ENCODE data around the gene ABI1. TPM values are rescaled to one million over a fixed set of nuclear protein-coding genes. Genes with fewer than 3 reads are reported as not detected.

The ABI1 gene
- polyA plus RNA-seq, 2 donors, result 36.8 to 42.8 TPM

DNA sequence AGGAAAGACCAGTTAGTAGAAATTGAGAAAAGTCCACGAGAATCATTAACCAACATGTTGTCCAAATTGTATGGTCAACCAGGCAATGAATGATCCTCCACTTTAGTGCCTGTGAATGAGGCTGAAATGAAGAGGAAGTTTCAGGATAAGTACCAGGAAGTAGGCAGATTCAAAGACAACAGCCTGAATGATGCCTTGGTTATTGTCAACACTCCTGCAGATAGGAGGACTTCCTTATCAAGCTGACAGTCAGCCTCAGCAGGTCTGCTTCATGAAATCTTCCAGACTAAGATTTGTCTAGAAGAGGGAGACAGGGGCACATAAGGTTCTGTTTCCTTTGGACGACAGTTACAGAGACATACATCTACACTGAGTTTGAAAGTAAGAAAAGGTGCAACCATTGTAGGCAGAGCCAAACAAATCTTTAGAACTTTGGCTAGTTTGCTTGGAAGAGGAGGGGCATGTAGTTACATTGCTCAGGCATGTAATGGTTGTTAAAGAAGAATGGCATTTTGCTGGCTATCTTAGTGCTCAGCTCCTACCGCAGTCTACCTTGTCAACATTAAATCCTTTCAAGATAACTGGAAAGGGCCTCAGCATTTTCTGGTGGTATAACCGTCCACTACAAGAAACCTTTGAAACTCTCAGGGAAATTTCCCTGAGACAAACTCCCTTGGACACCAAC is 81.4 kb downstream of the ABI1 start:
- WGBS, 2 donors, result 67 to 72% methylated on average over 4 of the region's 4 CpGs
- no peaks in the 10 kb centered on the region for H3K36me3 ChIP-seq (ENCODE audit: control insufficient read depth in 2 of 2, insufficient read depth in 2 of 2, low read length in 1 of 2)
- H3K27me3 ChIP-seq (ENCODE audit: control insufficient read depth in 1 of 2, insufficient read depth in 2 of 2, low read length in 2 of 2), result no peaks in the 10 kb centered on the region
- H3K27ac ChIP-seq (ENCODE audit: low read depth in 2 of 2, low read length in 1 of 2), result peak overlapping the region; percentile 36 to 41
- H3K4me3 ChIP-seq (ENCODE audit: low read depth in 1 of 2, low read length in 2 of 2), result no peak overlapping the region
- H3K4me1 ChIP-seq (ENCODE audit: control insufficient read depth in 2 of 2, insufficient read depth in 2 of 2, low read length in 1 of 2), result peaks cover 0 to 12% of the 10 kb centered on the region in 2 donors
- no peaks in the 10 kb centered on the region for H3K9me3 ChIP-seq (ENCODE audit: control insufficient read depth in 2 of 2, insufficient read depth in 1 of 2, low read depth in 1 of 2, low read length in 1 of 2)

DNA sequence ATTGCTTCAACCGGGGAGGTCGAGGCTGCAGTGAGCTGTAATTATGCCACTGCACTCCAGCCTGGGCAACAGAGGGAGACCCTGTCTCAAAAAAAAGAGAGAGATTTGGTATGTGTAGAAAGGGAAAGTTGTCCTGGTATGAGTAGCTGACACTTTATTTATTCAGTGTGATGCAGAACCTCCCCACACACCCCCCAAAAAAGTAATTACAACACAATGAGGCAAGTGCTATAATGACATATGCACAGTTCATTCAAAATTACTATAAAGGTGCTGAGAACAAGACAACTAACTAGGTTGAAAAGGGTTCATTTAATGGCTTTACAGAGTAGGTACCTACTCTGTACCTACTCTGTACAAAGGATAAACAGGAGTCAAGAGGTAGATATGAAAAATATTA is 83.1 kb downstream of the ABI1 start:
- Histone ChIP-seq H3K4me3 (ENCODE audit: low read depth in 1 of 2, low read length in 2 of 2) (no peak overlapping the region), H3K27me3 (ENCODE audit: control insufficient read depth in 1 of 2, insufficient read depth in 2 of 2, low read length in 2 of 2) (no peaks in the 10 kb centered on the region), H3K36me3 (ENCODE audit: control insufficient read depth in 2 of 2, insufficient read depth in 2 of 2, low read length in 1 of 2) (no peaks in the 10 kb centered on the region), H3K27ac (ENCODE audit: low read depth in 2 of 2, low read length in 1 of 2) (no peak overlapping the region), H3K4me1 (ENCODE audit: control insufficient read depth in 2 of 2, insufficient read depth in 2 of 2, low read length in 1 of 2) (peaks cover 0 to 9% of the 10 kb centered on the region in 2 donors), H3K9me3 (ENCODE audit: control insufficient read depth in 2 of 2, insufficient read depth in 1 of 2, low read depth in 1 of 2, low read length in 1 of 2) (no peaks in the 10 kb centered on the region)
- WGBS, 2 donors, result 92 to 95% methylated on average over 2 of the region's 2 CpGs

DNA sequence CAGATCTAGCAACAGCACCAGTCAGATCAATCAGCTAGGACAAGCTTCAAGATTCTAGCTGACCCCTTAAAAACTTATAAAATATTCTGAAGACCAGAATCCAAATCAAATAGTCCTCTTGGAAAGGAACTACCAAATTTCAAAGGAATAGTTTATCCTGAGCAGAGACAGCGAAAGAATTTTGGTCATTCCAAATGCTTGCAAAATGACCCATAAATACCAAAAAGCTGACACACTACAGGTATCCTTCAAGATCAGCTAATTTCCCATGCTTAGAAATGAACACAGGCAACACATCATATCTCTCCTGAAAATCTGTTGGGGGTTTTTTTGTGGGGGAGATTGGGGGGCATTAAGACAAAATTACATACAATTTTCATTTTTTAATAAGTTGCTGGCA is 84.5 kb downstream of the ABI1 start:
- H3K36me3 ChIP-seq (ENCODE audit: control insufficient read depth in 2 of 2, insufficient read depth in 2 of 2, low read length in 1 of 2), result no peaks in the 10 kb centered on the region
- H3K4me3 ChIP-seq (ENCODE audit: low read depth in 1 of 2, low read length in 2 of 2), result no peak overlapping the region
- WGBS, 2 donors, result 97 to 99% methylated on average over 1 of the region's 1 CpG
- peaks cover 0 to 6% of the 10 kb centered on the region in 2 donors for H3K4me1 ChIP-seq (ENCODE audit: control insufficient read depth in 2 of 2, insufficient read depth in 2 of 2, low read length in 1 of 2)
- H3K27me3 ChIP-seq (ENCODE audit: control insufficient read depth in 1 of 2, insufficient read depth in 2 of 2, low read length in 2 of 2), result no peaks in the 10 kb centered on the region
- no peak overlapping the region for H3K27ac ChIP-seq (ENCODE audit: low read depth in 2 of 2, low read length in 1 of 2)
- H3K9me3 ChIP-seq (ENCODE audit: control insufficient read depth in 2 of 2, insufficient read depth in 1 of 2, low read depth in 1 of 2, low read length in 1 of 2), result no peaks in the 10 kb centered on the region

DNA sequence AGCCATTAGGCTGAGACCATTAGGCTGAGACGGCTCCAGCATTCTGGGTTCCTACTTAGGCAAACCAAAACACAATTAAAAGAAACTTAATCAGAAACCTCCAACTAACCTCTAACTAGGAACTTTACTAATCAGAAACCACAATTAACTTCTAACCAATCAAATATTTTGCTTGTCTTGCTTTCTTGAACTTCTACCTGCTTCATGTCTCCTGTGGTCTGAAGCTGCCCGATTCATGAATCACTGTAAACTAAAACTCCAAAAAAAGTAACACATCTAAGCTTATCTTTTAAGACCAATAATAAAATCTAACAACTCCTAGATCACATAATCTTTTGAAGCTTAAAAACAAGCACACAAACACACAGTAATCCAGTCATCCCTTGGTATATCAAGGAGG is 87.1 kb downstream of the ABI1 start:
- no peaks in the 10 kb centered on the region for H3K36me3 ChIP-seq (ENCODE audit: control insufficient read depth in 2 of 2, insufficient read depth in 2 of 2, low read length in 1 of 2)
- 79 to 81% methylated on average over 2 of the region's 2 CpGs for WGBS, 2 donors
- no peaks in the 10 kb centered on the region for H3K27me3 ChIP-seq (ENCODE audit: control insufficient read depth in 1 of 2, insufficient read depth in 2 of 2, low read length in 2 of 2)
- no peak overlapping the region for H3K4me3 ChIP-seq (ENCODE audit: low read depth in 1 of 2, low read length in 2 of 2)
- H3K4me1 ChIP-seq (ENCODE audit: control insufficient read depth in 2 of 2, insufficient read depth in 2 of 2, low read length in 1 of 2), result no peaks in the 10 kb centered on the region
- H3K27ac ChIP-seq (ENCODE audit: low read depth in 2 of 2, low read length in 1 of 2), result no peak overlapping the region
- H3K9me3 ChIP-seq (ENCODE audit: control insufficient read depth in 2 of 2, insufficient read depth in 1 of 2, low read depth in 1 of 2, low read length in 1 of 2), result no peaks in the 10 kb centered on the region

DNA sequence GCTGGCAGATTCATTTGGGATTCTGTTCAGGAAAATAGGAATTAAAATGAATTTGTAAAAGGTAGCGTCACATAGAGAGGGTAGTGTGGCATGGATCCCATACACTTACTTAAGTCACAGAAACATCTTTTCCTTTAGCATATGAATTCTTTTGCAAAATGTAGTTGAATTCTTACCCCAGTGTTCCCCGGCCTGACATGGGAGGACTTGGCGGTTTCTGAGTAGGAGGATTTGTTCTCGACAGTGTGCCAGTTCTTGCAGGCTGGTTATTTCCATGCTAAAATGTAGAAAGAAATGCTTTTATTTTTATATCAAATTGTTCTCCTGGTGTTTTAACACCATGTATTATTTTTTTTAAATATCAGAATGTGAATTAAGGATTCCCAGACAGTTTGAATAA is 90.7 kb downstream of the ABI1 start:
- H3K4me3 ChIP-seq (ENCODE audit: low read depth in 1 of 2, low read length in 2 of 2), result no peak overlapping the region
- no peaks in the 10 kb centered on the region for H3K27me3 ChIP-seq (ENCODE audit: control insufficient read depth in 1 of 2, insufficient read depth in 2 of 2, low read length in 2 of 2)
- no peaks in the 10 kb centered on the region for H3K36me3 ChIP-seq (ENCODE audit: control insufficient read depth in 2 of 2, insufficient read depth in 2 of 2, low read length in 1 of 2)
- no peaks in the 10 kb centered on the region for H3K9me3 ChIP-seq (ENCODE audit: control insufficient read depth in 2 of 2, insufficient read depth in 1 of 2, low read depth in 1 of 2, low read length in 1 of 2)
- no peaks in the 10 kb centered on the region for H3K4me1 ChIP-seq (ENCODE audit: control insufficient read depth in 2 of 2, insufficient read depth in 2 of 2, low read length in 1 of 2)
- no peak overlapping the region for H3K27ac ChIP-seq (ENCODE audit: low read depth in 2 of 2, low read length in 1 of 2)
- 97 to 99% methylated on average over 4 of the region's 4 CpGs for WGBS, 2 donors

DNA sequence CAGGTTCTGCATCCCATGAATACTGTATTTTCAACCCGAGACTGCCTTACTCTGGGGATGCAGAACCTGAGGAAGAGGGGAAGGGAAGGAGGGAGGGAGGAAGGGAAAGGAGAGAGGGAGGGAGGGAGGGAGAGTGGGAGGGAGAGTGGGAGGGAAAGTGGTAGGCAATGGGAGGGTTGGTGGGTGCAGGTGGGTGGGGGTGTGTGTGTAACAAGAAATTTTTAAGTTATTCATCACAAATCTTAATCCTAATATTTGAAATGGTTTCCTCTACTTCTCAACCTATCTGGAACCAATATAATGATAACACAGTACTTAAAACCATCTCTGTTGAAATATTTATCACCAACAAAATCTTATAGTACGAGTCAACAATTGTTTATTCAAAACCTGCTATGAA is 95.2 kb downstream of the ABI1 start:
- Histone ChIP-seq H3K9me3 (ENCODE audit: control insufficient read depth in 2 of 2, insufficient read depth in 1 of 2, low read depth in 1 of 2, low read length in 1 of 2) (no peaks in the 10 kb centered on the region), H3K4me3 (ENCODE audit: low read depth in 1 of 2, low read length in 2 of 2) (no peak overlapping the region), H3K27me3 (ENCODE audit: control insufficient read depth in 1 of 2, insufficient read depth in 2 of 2, low read length in 2 of 2) (no peaks in the 10 kb centered on the region), H3K27ac (ENCODE audit: low read depth in 2 of 2, low read length in 1 of 2) (no peak overlapping the region), H3K36me3 (ENCODE audit: control insufficient read depth in 2 of 2, insufficient read depth in 2 of 2, low read length in 1 of 2) (no peaks in the 10 kb centered on the region), H3K4me1 (ENCODE audit: control insufficient read depth in 2 of 2, insufficient read depth in 2 of 2, low read length in 1 of 2) (no peaks in the 10 kb centered on the region)
- WGBS, 2 donors, result 96 to 98% methylated on average over 2 of the region's 2 CpGs

DNA sequence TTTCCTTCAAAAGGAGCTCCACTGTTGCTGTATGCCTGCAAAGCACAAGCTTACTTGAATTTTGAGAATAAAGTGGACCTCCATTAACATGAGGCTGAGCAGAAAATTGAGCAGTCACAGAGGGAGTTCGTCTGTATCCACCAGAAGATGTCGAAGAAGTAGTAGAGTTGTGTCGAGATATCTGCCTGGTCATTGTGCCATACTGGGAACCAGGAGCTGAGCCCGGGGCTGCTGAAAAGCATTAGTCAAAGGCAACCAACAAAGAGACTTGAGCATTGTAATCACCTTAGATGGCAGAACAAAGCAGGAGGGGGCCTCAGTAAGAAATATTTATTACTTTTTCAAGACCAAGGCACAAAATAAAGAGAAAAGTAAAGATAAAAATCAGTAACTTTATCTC is 101.8 kb downstream of the ABI1 start:
- no peak overlapping the region for H3K27ac ChIP-seq (ENCODE audit: low read depth in 2 of 2, low read length in 1 of 2)
- H3K4me1 ChIP-seq (ENCODE audit: control insufficient read depth in 2 of 2, insufficient read depth in 2 of 2, low read length in 1 of 2), result no peaks in the 10 kb centered on the region
- no peaks in the 10 kb centered on the region for H3K9me3 ChIP-seq (ENCODE audit: control insufficient read depth in 2 of 2, insufficient read depth in 1 of 2, low read depth in 1 of 2, low read length in 1 of 2)
- H3K27me3 ChIP-seq (ENCODE audit: control insufficient read depth in 1 of 2, insufficient read depth in 2 of 2, low read length in 2 of 2), result no peaks in the 10 kb centered on the region
- 82 to 83% methylated on average over 4 of the region's 4 CpGs for WGBS, 2 donors
- no peaks in the 10 kb centered on the region for H3K36me3 ChIP-seq (ENCODE audit: control insufficient read depth in 2 of 2, insufficient read depth in 2 of 2, low read length in 1 of 2)
- no peak overlapping the region for H3K4me3 ChIP-seq (ENCODE audit: low read depth in 1 of 2, low read length in 2 of 2)

DNA sequence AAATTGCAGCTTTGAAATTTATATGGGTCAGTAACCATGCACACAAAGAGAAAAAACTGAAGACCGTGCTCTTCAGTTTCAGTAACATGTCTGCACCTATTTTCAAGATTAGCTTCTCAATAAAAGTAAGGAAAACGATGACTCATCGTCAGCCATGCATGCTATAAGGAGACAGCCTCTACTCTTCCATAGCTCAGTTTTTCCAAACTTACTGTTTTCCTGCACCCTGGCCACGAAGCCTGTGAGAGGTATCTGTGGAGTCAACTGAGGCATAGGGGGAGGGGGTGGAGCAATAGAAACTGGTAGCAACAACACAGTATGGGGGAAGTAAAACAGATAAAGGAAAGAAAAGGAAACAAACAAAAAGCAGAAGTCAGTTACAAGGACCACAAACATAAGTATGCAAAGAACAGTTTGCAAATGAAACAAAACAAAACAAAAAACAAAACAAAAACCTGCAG is 105.3 kb downstream of the ABI1 start:
- Histone ChIP-seq H3K36me3 (ENCODE audit: control insufficient read depth in 2 of 2, insufficient read depth in 2 of 2, low read length in 1 of 2) (no peaks in the 10 kb centered on the region), H3K9me3 (ENCODE audit: control insufficient read depth in 2 of 2, insufficient read depth in 1 of 2, low read depth in 1 of 2, low read length in 1 of 2) (no peaks in the 10 kb centered on the region), H3K4me1 (ENCODE audit: control insufficient read depth in 2 of 2, insufficient read depth in 2 of 2, low read length in 1 of 2) (no peaks in the 10 kb centered on the region), H3K4me3 (ENCODE audit: low read depth in 1 of 2, low read length in 2 of 2) (no peak overlapping the region), H3K27me3 (ENCODE audit: control insufficient read depth in 1 of 2, insufficient read depth in 2 of 2, low read length in 2 of 2) (no peaks in the 10 kb centered on the region), H3K27ac (ENCODE audit: low read depth in 2 of 2, low read length in 1 of 2) (no peak overlapping the region)
- WGBS, 2 donors, result 44 to 68% methylated on average over 4 of the region's 4 CpGs

DNA sequence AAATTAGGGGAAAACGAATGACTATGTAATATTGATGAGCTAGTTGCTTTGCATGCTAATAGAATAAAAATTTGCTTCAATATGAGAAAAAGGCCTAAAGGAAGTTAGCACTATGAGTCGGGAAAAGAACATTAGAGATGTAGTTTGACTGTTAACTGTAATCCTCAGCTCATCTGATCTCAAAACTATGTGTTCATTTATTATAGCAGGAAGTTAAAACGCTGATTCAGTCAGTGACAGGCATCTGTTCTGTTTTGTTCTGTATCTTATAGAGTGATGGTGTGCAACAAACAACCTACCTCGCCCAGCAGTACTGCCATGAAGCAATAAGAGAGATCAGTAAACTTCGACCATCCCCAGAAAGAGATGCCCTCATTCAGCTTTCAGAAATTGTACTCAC is 114.7 kb downstream of the ABI1 start:
- Histone ChIP-seq H3K27ac (ENCODE audit: low read depth in 2 of 2, low read length in 1 of 2) (no peak overlapping the region), H3K27me3 (ENCODE audit: control insufficient read depth in 1 of 2, insufficient read depth in 2 of 2, low read length in 2 of 2) (no peaks in the 10 kb centered on the region), H3K36me3 (ENCODE audit: control insufficient read depth in 2 of 2, insufficient read depth in 2 of 2, low read length in 1 of 2) (peaks cover 4 to 5% of the 10 kb centered on the region in 2 donors), H3K4me1 (ENCODE audit: control insufficient read depth in 2 of 2, insufficient read depth in 2 of 2, low read length in 1 of 2) (no peaks in the 10 kb centered on the region), H3K9me3 (ENCODE audit: control insufficient read depth in 2 of 2, insufficient read depth in 1 of 2, low read depth in 1 of 2, low read length in 1 of 2) (no peaks in the 10 kb centered on the region), H3K4me3 (ENCODE audit: low read depth in 1 of 2, low read length in 2 of 2) (no peak overlapping the region)
- WGBS, 2 donors, result 77 to 81% methylated on average over 5 of the region's 5 CpGs

DNA sequence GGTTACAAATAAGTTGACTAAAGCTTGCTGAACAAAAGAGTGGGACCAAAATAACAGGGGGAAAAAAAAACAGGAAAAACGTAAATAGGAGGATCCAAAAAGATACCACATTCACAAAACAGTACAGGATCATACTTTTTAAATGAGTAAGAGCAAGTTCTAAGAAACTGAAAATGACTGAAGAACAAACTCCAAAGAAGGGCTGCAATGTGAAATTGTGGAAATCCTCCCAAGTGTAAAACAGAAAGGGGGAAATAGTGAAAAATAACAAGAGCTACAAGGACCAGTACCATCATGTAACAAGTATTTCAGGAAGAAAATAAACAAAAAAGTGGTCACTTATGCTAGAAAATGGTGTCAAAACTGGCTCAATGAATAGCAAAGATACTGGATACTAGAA is 116.9 kb downstream of the ABI1 start:
- 71 to 78% methylated on average over 1 of the region's 1 CpG for WGBS, 2 donors
- H3K27me3 ChIP-seq (ENCODE audit: control insufficient read depth in 1 of 2, insufficient read depth in 2 of 2, low read length in 2 of 2), result no peaks in the 10 kb centered on the region
- H3K4me1 ChIP-seq (ENCODE audit: control insufficient read depth in 2 of 2, insufficient read depth in 2 of 2, low read length in 1 of 2), result no peaks in the 10 kb centered on the region
- no peaks in the 10 kb centered on the region for H3K9me3 ChIP-seq (ENCODE audit: control insufficient read depth in 2 of 2, insufficient read depth in 1 of 2, low read depth in 1 of 2, low read length in 1 of 2)
- H3K36me3 ChIP-seq (ENCODE audit: control insufficient read depth in 2 of 2, insufficient read depth in 2 of 2, low read length in 1 of 2), result peaks cover 4 to 5% of the 10 kb centered on the region in 2 donors
- H3K27ac ChIP-seq (ENCODE audit: low read depth in 2 of 2, low read length in 1 of 2), result no peak overlapping the region
- H3K4me3 ChIP-seq (ENCODE audit: low read depth in 1 of 2, low read length in 2 of 2), result no peak overlapping the region
